COR-L47 (cell line): ENCODE measurements around the gene UNC50.

ENCODE experiments used
- DNase-seq: peaks from one replicate; lab custom pipeline; 2025; lab: John Stamatoyannopoulos, UW

UNC50 gene

DNA sequence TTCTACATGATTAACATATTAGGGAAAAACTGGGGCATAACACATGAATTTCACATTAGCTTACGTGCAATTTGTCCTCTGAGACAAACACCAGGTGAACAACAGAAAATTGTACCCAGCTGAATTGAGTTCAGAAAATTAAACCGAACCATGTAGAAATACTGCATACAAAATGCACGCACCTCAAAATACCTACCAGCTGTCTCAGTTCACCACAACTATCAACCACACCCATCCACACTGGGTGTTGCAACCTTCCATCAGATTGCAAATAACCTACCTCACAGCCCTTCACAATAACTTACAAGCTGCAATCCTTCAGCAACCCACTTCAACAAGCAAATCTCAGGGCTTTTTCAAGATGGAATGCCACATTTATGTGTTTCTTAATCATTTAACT, 55.9 kb downstream of the UNC50 start:
- no peak for DNase-seq

DNA sequence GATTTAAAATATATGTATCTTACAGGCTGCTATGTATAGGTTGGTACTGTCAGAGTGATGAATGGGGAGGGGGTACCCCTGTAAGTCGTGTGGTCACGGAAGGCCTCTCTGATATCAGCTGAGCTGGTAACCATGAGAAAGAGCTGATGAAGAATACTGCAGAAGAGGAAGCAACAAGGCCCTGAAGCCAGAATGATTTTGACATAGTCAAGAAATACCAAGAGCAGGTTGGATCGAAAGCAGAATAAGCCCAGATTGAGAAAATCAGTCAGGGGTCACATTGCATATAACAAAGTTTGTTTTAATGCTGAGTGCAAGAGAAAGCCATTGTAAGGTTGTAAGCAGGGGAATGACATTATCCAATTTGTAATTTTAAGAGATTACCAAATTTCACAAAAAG, 57.3 kb downstream of the UNC50 start:
- DNase-seq, result no peak
